Measurements from ENCODE around the gene SLC1A2. TPM values are rescaled to one million over a fixed set of nuclear protein-coding genes. Genes with fewer than 3 reads are reported as not detected.

Gene SLC1A2
- total RNA-seq, 1 donor from 2014 or later = 2.2 TPM

- DNase-seq = no peak
These were observed 117.0 kb downstream of the SLC1A2 start for GRCh38 chr11:35302398-35302797.

- no peak for DNase-seq
These were observed 121.0 kb downstream of the SLC1A2 start for GRCh38 chr11:35298369-35298768.

GRCh38 chr11:35295751-35296150 lies 123.6 kb downstream of the SLC1A2 start:
- DNase-seq = no peak

- DNase-seq = no peak
These were observed 125.7 kb downstream of the SLC1A2 start for GRCh38 chr11:35293699-35294098.

GRCh38 chr11:35293035-35293434 lies 126.3 kb downstream of the SLC1A2 start:
- no peak for DNase-seq

GRCh38 chr11:35292279-35292678 lies 127.1 kb downstream of the SLC1A2 start:
- DNase-seq = no peak

GRCh38 chr11:35290876-35291275 lies 128.5 kb downstream of the SLC1A2 start:
- no peak for DNase-seq

GRCh38 chr11:35289821-35290220 lies 129.5 kb downstream of the SLC1A2 start:
- no peak for DNase-seq

- DNase-seq = no peak
These were observed 130.4 kb downstream of the SLC1A2 start for GRCh38 chr11:35288817-35289541.

GRCh38 chr11:35288309-35288708 lies 131.0 kb downstream of the SLC1A2 start:
- DNase-seq = no peak

GRCh38 chr11:35287344-35287890 lies 131.9 kb downstream of the SLC1A2 start:
- no peak for DNase-seq

GRCh38 chr11:35286126-35286525 lies 133.2 kb downstream of the SLC1A2 start:
- no peak for DNase-seq

GRCh38 chr11:35285471-35285870 lies 133.9 kb downstream of the SLC1A2 start:
- DNase-seq = no peak

GRCh38 chr11:35282221-35282882 lies 137.0 kb downstream of the SLC1A2 start:
- no peak for DNase-seq

GRCh38 chr11:35281169-35281688 lies 138.1 kb downstream of the SLC1A2 start:
- peak; percentile 54 for DNase-seq

GRCh38 chr11:35280727-35281126 lies 138.6 kb downstream of the SLC1A2 start:
- no peak for DNase-seq

GRCh38 chr11:35277827-35278226 lies 141.5 kb downstream of the SLC1A2 start:
- DNase-seq = no peak

- peak; percentile 43 for DNase-seq
These were observed 142.8 kb downstream of the SLC1A2 start for GRCh38 chr11:35276396-35277145.

GRCh38 chr11:35275786-35276170 lies 143.6 kb downstream of the SLC1A2 start:
- no peak for DNase-seq

GRCh38 chr11:35274909-35275785 lies 144.2 kb downstream of the SLC1A2 start:
- DNase-seq = peak; percentile 82

GRCh38 chr11:35272391-35272902 lies 146.9 kb downstream of the SLC1A2 start:
- no peak for DNase-seq
